Glutamatergic neuron (in vitro differentiated cells): ENCODE measurements around the gene NBEA. TPM values are rescaled to one million over a fixed set of nuclear protein-coding genes. Genes with fewer than 3 reads are reported as not detected.

ENCODE experiments used
- DNase-seq: peaks from one replicate; pipeline ENCODE4 v3.0.0; 2022
- H3K27ac Mint-ChIP-seq: one replicate; pipeline ENCODE4 v1.8.0; 2020; ENCODE audit warnings: mild to moderate bottlenecking, mixed read lengths, inconsistent platforms; ENCODE audit not compliant: unreplicated experiment
- H3K27me3 Mint-ChIP-seq: one replicate; pipeline ENCODE4 v1.8.0; 2020; ENCODE audit warnings: mild to moderate bottlenecking, moderate library complexity, mixed read lengths, inconsistent platforms; ENCODE audit not compliant: unreplicated experiment
- H3K36me3 Mint-ChIP-seq: one replicate; pipeline ENCODE4 v1.8.0; 2020; ENCODE audit warnings: mild to moderate bottlenecking, mixed read lengths, inconsistent platforms; ENCODE audit not compliant: unreplicated experiment
- H3K4me1 Mint-ChIP-seq: one replicate; pipeline ENCODE4 v1.8.0; 2020; ENCODE audit warnings: mild to moderate bottlenecking, low read depth, mixed read lengths, inconsistent platforms; ENCODE audit not compliant: unreplicated experiment
- H3K4me3 Mint-ChIP-seq: one replicate; pipeline ENCODE4 v1.8.0; 2020; ENCODE audit warnings: mild to moderate bottlenecking, mixed read lengths, inconsistent platforms; ENCODE audit not compliant: unreplicated experiment
- H3K9me3 Mint-ChIP-seq: one replicate; pipeline ENCODE4 v1.8.0; 2020; ENCODE audit warnings: mild to moderate bottlenecking, moderate library complexity, mixed read lengths, inconsistent platforms; ENCODE audit not compliant: unreplicated experiment
- CTCF ChIP-seq: fragments of 200-600 bp; sonication (generic); IDR thresholded peaks from one replicate; pipeline ENCODE4 v1.5.0; 2021; ENCODE audit not compliant: partially characterized antibody, unreplicated experiment
- total RNA-seq: library from RNA; stranded (reverse); fragmentation: NEBNext Ultra II Directional; extraction: Animal tissue kit (Norgen Biotek cat#: 25700); gene quantifications from one replicate; pipeline ENCODE4 v1.2.1, GENCODE V29; 2021; ENCODE audit not compliant: unreplicated experiment

The NBEA gene
- total RNA-seq, 1 donor from 2014 or later, result 48.3 TPM

- Mint-ChIP-seq H3K27ac (no peak overlapping the region), H3K36me3 (no peaks in the 10 kb centered on the region), H3K9me3 (no peaks in the 10 kb centered on the region), H3K4me3 (no peak overlapping the region), H3K4me1 (peaks cover 5% of the 10 kb centered on the region), H3K27me3 (no peaks in the 10 kb centered on the region)
- no peak for TF ChIP-seq CTCF
- DNase-seq, result no peak
These were observed 223.1 kb downstream of the NBEA start for GRCh38 chr13:35165205-35165604.

GRCh38 chr13:35179494-35179893 lies 237.4 kb downstream of the NBEA start:
- Mint-ChIP-seq H3K27ac (no peak overlapping the region), H3K27me3 (no peaks in the 10 kb centered on the region), H3K4me3 (no peak overlapping the region), H3K36me3 (no peaks in the 10 kb centered on the region), H3K4me1 (no peaks in the 10 kb centered on the region), H3K9me3 (no peaks in the 10 kb centered on the region)
- no peak for DNase-seq
- TF ChIP-seq CTCF, result no peak

GRCh38 chr13:35179920-35180663 lies 238.0 kb downstream of the NBEA start:
- no peaks in the 10 kb centered on the region for H3K9me3 Mint-ChIP-seq
- H3K27me3 Mint-ChIP-seq, result no peaks in the 10 kb centered on the region
- no peak for TF ChIP-seq CTCF
- no peak overlapping the region for H3K27ac Mint-ChIP-seq
- no peak for DNase-seq
- no peak overlapping the region for H3K4me3 Mint-ChIP-seq
- no peaks in the 10 kb centered on the region for H3K4me1 Mint-ChIP-seq
- no peaks in the 10 kb centered on the region for H3K36me3 Mint-ChIP-seq

GRCh38 chr13:35190241-35190640 lies 248.2 kb downstream of the NBEA start:
- Mint-ChIP-seq H3K9me3 (peaks cover 4% of the 10 kb centered on the region), H3K27ac (no peak overlapping the region), H3K4me3 (no peak overlapping the region), H3K27me3 (no peaks in the 10 kb centered on the region), H3K36me3 (peaks cover 5% of the 10 kb centered on the region), H3K4me1 (no peaks in the 10 kb centered on the region)
- TF ChIP-seq CTCF, result no peak
- DNase-seq, result no peak

- DNase-seq, result no peak
- no peak overlapping the region for H3K4me3 Mint-ChIP-seq
- no peaks in the 10 kb centered on the region for H3K4me1 Mint-ChIP-seq
- H3K36me3 Mint-ChIP-seq, result peaks cover 5% of the 10 kb centered on the region
- H3K9me3 Mint-ChIP-seq, result peaks cover 4% of the 10 kb centered on the region
- no peak for TF ChIP-seq CTCF
- no peaks in the 10 kb centered on the region for H3K27me3 Mint-ChIP-seq
- no peak overlapping the region for H3K27ac Mint-ChIP-seq
These were observed 249.8 kb downstream of the NBEA start for GRCh38 chr13:35191883-35192282.
